OCI-LY3 (cell line): ENCODE data around the gene AMMECR1.
A peak's percentile ranks its signal among the peaks of the same experiment; 100 is the strongest.

ENCODE experiments used
- H2AFZ ChIP-seq: fragments of 200-600, 300-600 bp; shearing (Covaris generic); 2 replicates; pipeline ENCODE4 v1.6.0; 2014; ENCODE audit warnings: antibody characterized with exemption, low read depth, low read length
- H3K27ac ChIP-seq: fragments of 200-600, 300-600 bp; sonication (generic); 2 replicates; pipeline ENCODE4 v1.5.1; 2014; ENCODE audit warnings: mild to moderate bottlenecking, low read length, moderate library complexity, mixed read lengths
- H3K27me3 ChIP-seq: fragments of 200-600, 300-600 bp; sonication (generic); 2 replicates; pipeline ENCODE4 v1.6.1; 2014; ENCODE audit warnings: low read depth, low read length, mixed read lengths
- H3K36me3 ChIP-seq: fragments of 200-600, 300-600 bp; sonication (generic); replicated peaks from 2 replicates; pipeline ENCODE3; 2014; ENCODE audit warnings: low read depth, low read length, mixed read lengths
- H3K4me1 ChIP-seq: fragments of 300-600, 200-600 bp; sonication (generic); 2 replicates; pipeline ENCODE4 v1.6.1; 2014; ENCODE audit warnings: low read length, mixed read lengths
- H3K4me2 ChIP-seq: fragments of 200-600, 300-600 bp; sonication (generic); 2 replicates; pipeline ENCODE4 v1.6.1; 2014; ENCODE audit warnings: low read length, mixed read lengths
- H3K4me3 ChIP-seq: fragments of 300-600, 200-600 bp; sonication (generic); 2 replicates; pipeline ENCODE4 v1.5.1; 2014; ENCODE audit warnings: antibody characterized with exemption, mild to moderate bottlenecking, low read length, moderate library complexity
- H3K79me2 ChIP-seq: fragments of 300-600, 200-600 bp; shearing (Covaris generic); 2 replicates; pipeline ENCODE4 v1.6.1; 2014; ENCODE audit warnings: mild to moderate bottlenecking, low read length, mixed read lengths
- H3K9ac ChIP-seq: fragments of 300-600, 200-600 bp; shearing (Covaris generic); 2 replicates; pipeline ENCODE4 v1.6.0; 2014; ENCODE audit warnings: mild to moderate bottlenecking, low read length, moderate library complexity
- H3K9me3 ChIP-seq: fragments of 200-600, 300-600 bp; shearing (Covaris generic); 2 replicates; pipeline ENCODE4 v1.6.1; 2014; ENCODE audit warnings: low read length, mixed read lengths; ENCODE audit not compliant: insufficient read depth
- H4K20me1 ChIP-seq: fragments of 200-600, 300-600 bp; sonication (generic); 2 replicates; pipeline ENCODE4 v1.6.1; 2016; ENCODE audit warnings: low read length, mixed read lengths; ENCODE audit not compliant: insufficient read depth
- EZH2phosphoT487 ChIP-seq: fragments of 200-600 bp; shearing (Covaris generic); IDR thresholded peaks from 2 replicates; pipeline ENCODE4 v1.6.1; 2018; ENCODE audit warnings: antibody characterized with exemption, mixed run types, low read depth
- TF ChIP-seq, protein P1 (sequence below): fragments of 200-600, 300-600 bp; sonication (generic); IDR thresholded peaks from 2 replicates; pipeline ENCODE4 v1.5.1; 2014; ENCODE audit warnings: antibody characterized with exemption, low read length, low read depth

AMMECR1 gene

DNA sequence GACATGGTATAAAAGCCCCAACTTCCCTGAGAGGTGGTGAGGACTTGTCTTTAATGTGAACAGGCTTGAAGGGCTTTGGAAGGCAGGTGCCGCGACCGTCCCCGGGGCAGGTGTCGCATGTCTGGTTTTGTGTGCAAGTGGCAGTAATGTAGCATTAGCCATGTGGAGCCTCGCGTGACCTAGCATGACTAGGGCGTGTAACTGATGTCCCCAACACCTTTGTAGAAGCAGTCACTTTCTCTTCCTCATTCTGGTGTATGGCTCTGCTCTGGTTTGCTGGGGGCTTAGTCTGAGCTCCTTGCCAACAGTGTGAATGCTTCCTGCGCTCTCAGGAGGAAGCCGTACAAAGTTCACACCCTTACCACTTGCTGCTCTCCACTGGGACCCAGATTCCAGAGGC lies 145.7 kb downstream of the AMMECR1 start:
- Histone ChIP-seq H3K9me3 (no peaks in the 10 kb centered on the region), H3K27ac (peak overlapping the region; percentile 69), H4K20me1 (no peaks in the 10 kb centered on the region), H3K27me3 (no peaks in the 10 kb centered on the region), H3K9ac (no peak overlapping the region), H3K4me2 (peak overlapping the region; percentile 48), H3K4me1 (peaks cover 21% of the 10 kb centered on the region), H3K36me3 (peaks cover 14% of the 10 kb centered on the region), H3K4me3 (no peak overlapping the region), H3K79me2 (no peaks in the 10 kb centered on the region), H2AFZ (no peak overlapping the region)
- TF ChIP-seq, protein P1, sequence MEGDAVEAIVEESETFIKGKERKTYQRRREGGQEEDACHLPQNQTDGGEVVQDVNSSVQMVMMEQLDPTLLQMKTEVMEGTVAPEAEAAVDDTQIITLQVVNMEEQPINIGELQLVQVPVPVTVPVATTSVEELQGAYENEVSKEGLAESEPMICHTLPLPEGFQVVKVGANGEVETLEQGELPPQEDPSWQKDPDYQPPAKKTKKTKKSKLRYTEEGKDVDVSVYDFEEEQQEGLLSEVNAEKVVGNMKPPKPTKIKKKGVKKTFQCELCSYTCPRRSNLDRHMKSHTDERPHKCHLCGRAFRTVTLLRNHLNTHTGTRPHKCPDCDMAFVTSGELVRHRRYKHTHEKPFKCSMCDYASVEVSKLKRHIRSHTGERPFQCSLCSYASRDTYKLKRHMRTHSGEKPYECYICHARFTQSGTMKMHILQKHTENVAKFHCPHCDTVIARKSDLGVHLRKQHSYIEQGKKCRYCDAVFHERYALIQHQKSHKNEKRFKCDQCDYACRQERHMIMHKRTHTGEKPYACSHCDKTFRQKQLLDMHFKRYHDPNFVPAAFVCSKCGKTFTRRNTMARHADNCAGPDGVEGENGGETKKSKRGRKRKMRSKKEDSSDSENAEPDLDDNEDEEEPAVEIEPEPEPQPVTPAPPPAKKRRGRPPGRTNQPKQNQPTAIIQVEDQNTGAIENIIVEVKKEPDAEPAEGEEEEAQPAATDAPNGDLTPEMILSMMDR: no peak
- no peak for TF ChIP-seq EZH2phosphoT487

DNA sequence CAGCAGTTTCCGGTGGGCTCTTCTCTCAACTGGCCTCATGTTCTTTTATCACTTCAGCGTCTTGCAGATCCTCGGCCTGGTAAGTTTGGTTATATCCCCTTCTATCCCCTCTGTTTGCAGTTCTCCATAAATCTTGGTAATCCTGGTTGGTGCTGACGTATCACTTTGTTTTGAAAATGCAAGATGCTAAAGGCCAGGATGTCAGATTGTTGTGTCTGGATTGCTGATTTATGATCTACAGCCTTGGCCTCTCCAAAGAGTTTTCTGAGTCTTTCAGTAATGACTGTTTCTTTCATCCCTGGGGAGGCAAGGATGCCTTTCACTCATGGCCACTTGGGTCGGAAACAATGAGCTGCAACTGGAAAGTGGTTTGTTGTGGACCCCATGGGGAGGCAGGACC lies 146.4 kb downstream of the AMMECR1 start:
- Histone ChIP-seq H2AFZ (no peak overlapping the region), H3K4me3 (no peak overlapping the region), H3K27me3 (no peaks in the 10 kb centered on the region), H3K9ac (no peak overlapping the region), H3K79me2 (no peaks in the 10 kb centered on the region), H3K27ac (peak overlapping the region; percentile 69), H4K20me1 (no peaks in the 10 kb centered on the region), H3K9me3 (no peaks in the 10 kb centered on the region), H3K4me2 (no peak overlapping the region), H3K36me3 (peaks cover 14% of the 10 kb centered on the region), H3K4me1 (peaks cover 29% of the 10 kb centered on the region)
- TF ChIP-seq EZH2phosphoT487: no peak
- TF ChIP-seq, protein P1: no peak

DNA sequence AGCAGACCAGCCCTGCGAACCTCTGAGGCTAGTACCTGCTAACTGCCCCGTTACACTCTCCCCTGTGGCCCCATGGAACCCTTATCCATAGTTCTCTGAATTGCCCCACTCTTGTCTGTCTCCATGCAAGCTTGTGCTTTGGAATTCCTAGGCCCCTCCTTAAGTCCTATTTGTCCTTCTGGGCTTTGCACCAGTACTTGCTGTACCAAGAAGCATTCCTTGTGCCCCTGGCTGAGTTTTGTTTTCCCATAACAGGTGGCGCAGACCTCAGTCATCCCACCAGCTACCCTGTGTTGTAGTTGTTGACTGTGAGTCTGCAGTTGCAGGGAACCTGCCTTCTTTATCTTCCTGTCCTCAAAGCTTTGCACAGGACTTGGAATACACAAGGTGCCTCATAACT lies 147.9 kb downstream of the AMMECR1 start:
- Histone ChIP-seq H3K79me2 (no peaks in the 10 kb centered on the region), H3K4me1 (peaks cover 35% of the 10 kb centered on the region)
- no peak for TF ChIP-seq EZH2phosphoT487
- TF ChIP-seq, protein P1: no peak

DNA sequence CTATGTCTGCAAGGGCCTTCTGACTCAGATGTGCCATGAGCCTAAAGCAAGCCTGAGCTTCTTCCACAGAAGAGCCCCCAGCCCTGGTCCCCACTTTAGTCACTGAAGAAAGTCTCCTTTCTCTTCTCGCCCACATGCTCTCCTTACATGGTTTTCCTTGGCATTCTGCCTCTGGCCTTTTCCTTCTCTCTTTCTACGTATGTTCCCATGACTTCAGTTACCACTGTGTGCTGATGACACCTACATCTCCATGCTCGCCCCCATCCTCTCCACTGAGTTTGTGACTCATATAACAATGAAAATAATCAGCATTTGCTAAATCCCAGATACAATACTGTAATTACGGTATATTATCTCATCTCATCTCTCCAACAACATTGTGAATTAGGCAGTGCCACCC lies 149.3 kb downstream of the AMMECR1 start:
- H3K4me1 ChIP-seq: peaks cover 35% of the 10 kb centered on the region
- no peak overlapping the region for H3K4me2 ChIP-seq
- H2AFZ ChIP-seq: no peak overlapping the region
- H3K27ac ChIP-seq: no peak overlapping the region
- H3K36me3 ChIP-seq: peaks cover 12% of the 10 kb centered on the region
- no peak overlapping the region for H3K4me3 ChIP-seq
- TF ChIP-seq EZH2phosphoT487: no peak
- TF ChIP-seq, protein P1: no peak
- H3K27me3 ChIP-seq: no peaks in the 10 kb centered on the region
- no peaks in the 10 kb centered on the region for H3K9me3 ChIP-seq
- H3K79me2 ChIP-seq: no peaks in the 10 kb centered on the region
- H4K20me1 ChIP-seq: no peaks in the 10 kb centered on the region
- no peak overlapping the region for H3K9ac ChIP-seq

More for the DNA sequence above, 147.9 kb downstream of the AMMECR1 start:
- Histone ChIP-seq H3K4me3 (no peak overlapping the region), H3K27ac (no peak overlapping the region), H3K9me3 (no peaks in the 10 kb centered on the region), H3K4me2 (no peak overlapping the region), H3K9ac (no peak overlapping the region), H4K20me1 (no peaks in the 10 kb centered on the region), H2AFZ (no peak overlapping the region), H3K36me3 (peaks cover 14% of the 10 kb centered on the region), H3K27me3 (no peaks in the 10 kb centered on the region)
